NCI-H1092 treated with DMSO at 0.1 percent for 48 hours (cell line): Measurements from ENCODE around the gene SAMD1.

ENCODE experiments used
- DNase-seq: peaks from one replicate; lab custom pipeline; 2025; lab: John Stamatoyannopoulos, UW

SAMD1 gene

GRCh38 chr19:14089662-14090508 lies 666 bp downstream of the SAMD1 start:
- peak; percentile 48 for DNase-seq

DNA sequence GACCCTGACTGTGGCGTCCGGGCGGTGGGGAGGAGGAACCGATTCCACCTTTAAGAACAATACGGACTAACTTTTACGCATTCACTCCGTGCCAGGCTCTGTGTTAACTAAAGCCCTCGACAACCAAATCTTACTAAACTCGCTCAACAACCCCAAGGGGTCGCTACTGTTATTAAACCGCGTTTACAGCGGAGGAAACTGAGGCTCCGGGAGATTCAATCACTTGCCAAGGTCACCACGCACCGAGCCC lies 1.2 kb downstream of the SAMD1 start:
- no peak for DNase-seq

GRCh38 chr19:14088634-14089411 lies 1.7 kb downstream of the SAMD1 start:
- no peak for DNase-seq

DNA sequence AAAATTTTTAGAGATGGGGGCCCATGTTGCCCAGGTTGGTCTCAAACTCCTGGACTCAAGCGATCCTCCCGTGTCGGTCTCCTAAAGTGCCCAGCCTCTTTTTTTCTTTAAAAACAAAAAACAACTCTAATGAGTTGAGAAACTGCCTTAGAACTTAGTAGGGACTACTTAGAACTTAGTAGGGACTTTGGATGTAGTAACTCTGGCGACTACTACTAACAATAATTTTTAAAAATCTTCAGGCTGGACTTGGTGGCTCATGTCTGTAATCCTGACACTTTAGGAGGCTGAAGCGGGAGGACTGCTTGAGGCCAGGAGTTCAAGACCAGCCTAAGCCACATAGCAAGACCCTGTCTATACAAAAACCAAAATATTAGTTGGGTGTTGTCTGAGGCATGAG lies 4.5 kb downstream of the SAMD1 start:
- no peak for DNase-seq

DNA sequence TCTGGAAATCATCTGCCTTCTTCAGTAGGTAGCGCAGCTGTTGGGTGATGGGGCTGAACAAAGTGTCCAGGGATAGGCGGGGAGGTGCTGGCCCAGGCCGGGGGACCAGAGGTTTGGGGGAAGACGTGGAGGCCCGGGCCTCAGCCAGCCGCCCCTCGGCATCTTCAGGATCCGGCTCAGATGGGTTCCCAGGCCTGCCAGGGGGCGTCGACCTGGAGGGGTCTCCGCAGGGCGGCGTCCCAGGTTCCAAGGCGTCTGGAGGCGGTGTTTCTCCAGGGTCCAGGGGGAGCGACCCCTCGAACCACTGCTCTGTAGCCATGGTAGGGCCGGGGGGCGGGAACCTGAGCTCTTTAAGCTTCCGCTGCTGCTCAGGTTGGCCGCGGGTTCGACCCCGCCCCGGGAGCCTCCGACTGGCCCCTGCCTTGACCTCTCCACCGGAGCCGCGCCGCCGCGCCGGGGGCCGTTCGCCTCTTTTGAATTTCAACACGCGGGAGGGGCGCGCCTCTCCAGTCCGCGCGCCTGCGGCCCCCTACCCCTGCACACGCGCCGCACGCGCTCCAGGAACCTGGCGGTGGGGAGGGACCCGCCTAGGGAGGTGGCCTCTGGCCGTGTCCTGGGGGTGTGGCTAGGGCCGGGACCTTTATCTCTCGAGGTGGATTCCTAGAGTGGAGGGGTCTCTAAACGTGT lies 5.1 kb downstream of the SAMD1 start, which contains the start of gene C19orf67:
Gene C19orf67 (minus strand): TSS at position 475 of the 687 bp plus-strand sequence. CDS start 156 bp downstream, at position 319.
- no peak for DNase-seq

DNA sequence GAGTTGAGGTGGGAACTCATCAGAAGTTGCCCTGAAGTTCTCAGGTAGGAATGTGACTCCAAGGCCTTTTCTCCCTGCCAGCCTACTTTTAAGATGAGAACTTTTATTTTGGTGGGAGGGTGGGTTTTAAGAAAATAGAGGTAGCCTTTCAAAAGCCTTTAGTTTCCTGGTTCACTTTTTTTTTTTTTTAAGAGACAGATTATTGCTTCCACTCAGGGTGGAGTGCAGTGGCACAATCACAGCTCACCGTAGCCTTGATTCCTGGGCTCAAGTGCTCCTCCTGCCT lies 7.9 kb downstream of the SAMD1 start:
- no peak for DNase-seq

GRCh38 chr19:14081797-14082674 lies 8.5 kb downstream of the SAMD1 start:
- no peak for DNase-seq

- DNase-seq: peak; percentile 99
Observed at GRCh38 chr19:14080887-14081796, 9.4 kb downstream of the SAMD1 start.

DNA sequence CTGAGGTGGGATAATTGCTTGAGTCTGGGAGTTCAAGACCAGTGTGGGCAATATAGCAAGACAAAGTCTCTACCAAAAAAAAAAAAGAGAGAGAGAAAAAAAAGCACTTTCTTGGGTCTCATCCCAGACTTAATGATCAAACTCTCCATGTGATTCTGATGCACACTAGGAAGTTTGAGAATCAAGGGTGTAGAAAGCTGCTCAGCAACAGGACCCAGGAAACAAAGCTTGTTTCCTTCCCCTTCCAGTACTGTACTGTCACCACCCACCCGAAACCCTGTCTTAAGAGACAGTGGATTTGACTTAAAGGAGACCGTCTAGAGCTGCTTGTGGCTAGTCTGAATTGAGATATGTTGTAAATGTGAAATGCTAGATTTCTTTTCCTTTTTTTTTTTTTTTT lies 12.1 kb downstream of the SAMD1 start:
- DNase-seq: no peak

GRCh38 chr19:14073925-14074838 lies 16.4 kb downstream of the SAMD1 start:
- DNase-seq: peak; percentile 28

- DNase-seq: peak; percentile 82
Observed at GRCh38 chr19:14073261-14073924, 17.2 kb downstream of the SAMD1 start.

GRCh38 chr19:14072535-14073260 lies 17.9 kb downstream of the SAMD1 start, which contains the start of gene MISP3:
MISP3 (plus strand) TSS chr19:14072786; CDS start chr19:14073310, 524 bp downstream.
- peak; percentile 52 for DNase-seq

DNA sequence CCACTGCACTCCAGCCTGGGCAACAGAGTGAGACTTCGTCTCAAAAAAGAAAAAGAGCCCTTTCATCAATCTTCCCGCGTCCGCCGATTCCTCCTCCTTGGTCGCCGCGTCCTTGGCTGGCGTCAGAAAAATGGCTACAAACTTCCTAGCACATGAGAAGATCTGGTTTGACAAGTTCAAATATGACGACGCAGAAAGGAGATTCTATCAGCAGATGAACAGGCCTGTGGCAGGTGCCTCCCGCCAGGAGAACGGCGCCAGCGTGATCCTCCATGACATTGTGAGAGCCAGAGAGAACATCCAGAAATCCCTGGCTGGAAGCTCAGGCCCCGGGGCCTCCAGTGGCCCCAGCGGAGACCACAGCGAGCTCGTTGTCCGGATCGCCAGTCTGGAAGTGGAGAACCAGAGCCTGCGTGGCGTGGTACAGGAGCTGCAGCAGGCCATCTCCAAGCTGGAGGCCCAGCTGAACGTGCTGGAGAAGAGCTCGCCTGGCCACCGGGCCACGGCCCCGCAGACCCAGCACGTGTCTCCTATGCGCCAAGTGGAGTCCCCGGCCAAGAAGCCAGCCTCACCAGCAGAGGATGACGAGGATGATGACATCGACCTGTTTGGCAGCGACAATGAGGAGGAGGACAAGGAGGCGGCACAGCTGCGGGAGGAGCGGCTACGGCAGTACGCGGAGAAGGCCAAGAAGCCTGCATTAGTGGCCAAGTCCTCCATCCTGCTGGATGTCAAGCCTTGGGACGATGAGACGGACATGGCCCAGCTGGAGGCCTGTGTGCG lies 20.1 kb downstream of the SAMD1 start:
- DNase-seq: no peak

DNA sequence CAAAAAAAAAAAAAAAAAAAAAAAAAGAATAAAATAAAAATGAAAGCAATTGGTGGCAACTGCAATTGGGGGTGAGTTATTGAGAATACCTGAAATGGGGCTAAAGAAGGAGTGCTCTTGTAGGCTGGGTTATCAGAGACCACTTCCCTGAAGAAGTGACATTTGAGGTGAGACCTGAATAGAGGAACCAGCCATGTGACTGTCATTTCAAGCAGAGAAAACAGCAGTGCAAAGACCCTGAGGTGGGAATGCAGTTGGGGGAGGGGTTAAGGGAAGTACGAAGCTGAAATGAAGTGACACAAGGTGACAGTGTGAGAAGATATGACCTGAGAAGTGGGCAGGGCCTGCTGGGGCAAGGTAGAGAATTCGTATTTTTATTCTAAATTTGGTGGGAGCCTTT lies 24.4 kb downstream of the SAMD1 start:
- no peak for DNase-seq

GRCh38 chr19:14063105-14063504 lies 27.4 kb downstream of the SAMD1 start:
- no peak for DNase-seq

DNA sequence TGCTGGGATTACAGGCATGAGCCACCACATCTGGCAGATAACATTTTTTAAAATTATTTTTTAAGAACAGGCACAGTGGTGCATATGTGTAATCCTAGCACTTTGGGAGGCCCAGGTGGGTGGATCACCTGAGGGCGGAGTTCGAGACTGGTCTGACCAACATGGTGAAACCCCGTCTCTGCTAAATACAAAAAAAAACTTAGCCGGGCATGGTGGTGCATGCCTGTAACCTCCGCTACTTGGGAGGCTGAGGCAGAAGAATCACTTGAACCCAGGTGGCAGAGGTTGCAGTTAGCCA lies 28.0 kb downstream of the SAMD1 start:
- no peak for DNase-seq

- no peak for DNase-seq
Observed at GRCh38 chr19:14061751-14062557, 28.6 kb downstream of the SAMD1 start, which contains the start of gene PALM3. PALM3 (minus strand) TSS chr19:14062076; CDS start chr19:14061980, 96 bp downstream.
